Measurements from ENCODE around the gene PIBF1. TPM values are rescaled to one million over a fixed set of nuclear protein-coding genes. Genes with fewer than 3 reads are reported as not detected.
"Not testable (repeated sequence)": the region's sequence is repeated elsewhere in the genome, so short reads cannot be mapped to it uniquely, and the experiment has no call there.

Gene PIBF1
- total RNA-seq, 1 experiment from 2014 or later, result 12.5 TPM

- no peak overlapping the region for H3K4me3 Mint-ChIP-seq (ENCODE audit: low read depth, unreplicated experiment)
- CTCF ChIA-PET, result no interaction called here
- BruUV-seq (replicated peaks), result no TSS peak
- intact Hi-C loops (cut with micrococcal nuclease; ENCODE audit: unreplicated experiment), result no loop called here
- no peaks in the 10 kb centered on the region for H3K36me3 Mint-ChIP-seq (ENCODE audit: insufficient read depth, unreplicated experiment)
- DNase-seq, result no peak
- TF ChIP-seq CTCF (IDR thresholded peaks at IDR 0.05; ENCODE audit: unreplicated experiment), result no peak
- H3K9me3 Mint-ChIP-seq (ENCODE audit: low read depth, unreplicated experiment), result no peaks in the 10 kb centered on the region
- no peaks in the 10 kb centered on the region for H3K4me1 Mint-ChIP-seq (ENCODE audit: low read depth, unreplicated experiment)
- H3K27me3 Mint-ChIP-seq (ENCODE audit: unreplicated experiment), result no peaks in the 10 kb centered on the region
- H3K27ac Mint-ChIP-seq (ENCODE audit: unreplicated experiment), result no peak overlapping the region
Measured at GRCh38 chr13:72889495-72889894, 107.6 kb downstream of the PIBF1 start.

GRCh38 chr13:72890546-72890945 is 108.6 kb downstream of the PIBF1 start:
- H3K27me3 Mint-ChIP-seq (ENCODE audit: unreplicated experiment), result no peaks in the 10 kb centered on the region
- no TSS peak for BruUV-seq (replicated peaks)
- TF ChIP-seq CTCF (IDR thresholded peaks at IDR 0.05; ENCODE audit: unreplicated experiment), result no peak
- H3K4me3 Mint-ChIP-seq (ENCODE audit: low read depth, unreplicated experiment), result no peak overlapping the region
- CTCF ChIA-PET, result no interaction called here
- H3K36me3 Mint-ChIP-seq (ENCODE audit: insufficient read depth, unreplicated experiment), result no peaks in the 10 kb centered on the region
- H3K27ac Mint-ChIP-seq (ENCODE audit: unreplicated experiment), result no peak overlapping the region
- no peaks in the 10 kb centered on the region for H3K4me1 Mint-ChIP-seq (ENCODE audit: low read depth, unreplicated experiment)
- H3K9me3 Mint-ChIP-seq (ENCODE audit: low read depth, unreplicated experiment), result no peaks in the 10 kb centered on the region
- no peak for DNase-seq
- intact Hi-C loops (cut with micrococcal nuclease; ENCODE audit: unreplicated experiment), result no loop called here

- no peak for DNase-seq
- no peaks in the 10 kb centered on the region for H3K4me1 Mint-ChIP-seq (ENCODE audit: low read depth, unreplicated experiment)
- H3K36me3 Mint-ChIP-seq (ENCODE audit: insufficient read depth, unreplicated experiment), result no peaks in the 10 kb centered on the region
- no peaks in the 10 kb centered on the region for H3K27me3 Mint-ChIP-seq (ENCODE audit: unreplicated experiment)
- intact Hi-C loops (cut with micrococcal nuclease; ENCODE audit: unreplicated experiment), result no loop called here
- no peak for TF ChIP-seq CTCF (IDR thresholded peaks at IDR 0.05; ENCODE audit: unreplicated experiment)
- no peaks in the 10 kb centered on the region for H3K9me3 Mint-ChIP-seq (ENCODE audit: low read depth, unreplicated experiment)
- no peak overlapping the region for H3K4me3 Mint-ChIP-seq (ENCODE audit: low read depth, unreplicated experiment)
- CTCF ChIA-PET, result no interaction called here
- no TSS peak for BruUV-seq (replicated peaks)
- no peak overlapping the region for H3K27ac Mint-ChIP-seq (ENCODE audit: unreplicated experiment)
Measured at GRCh38 chr13:72891423-72891822, 109.5 kb downstream of the PIBF1 start.

GRCh38 chr13:72896869-72897268 is 114.9 kb downstream of the PIBF1 start:
- Mint-ChIP-seq H3K27me3 (ENCODE audit: unreplicated experiment) (no peaks in the 10 kb centered on the region), H3K9me3 (ENCODE audit: low read depth, unreplicated experiment) (peaks cover 2% of the 10 kb centered on the region), H3K36me3 (ENCODE audit: insufficient read depth, unreplicated experiment) (no peaks in the 10 kb centered on the region), H3K4me1 (ENCODE audit: low read depth, unreplicated experiment) (no peaks in the 10 kb centered on the region), H3K4me3 (ENCODE audit: low read depth, unreplicated experiment) (no peak overlapping the region), H3K27ac (ENCODE audit: unreplicated experiment) (no peak overlapping the region)
- BruUV-seq (replicated peaks), result no TSS peak
- intact Hi-C loops (cut with micrococcal nuclease; ENCODE audit: unreplicated experiment), result no loop called here
- TF ChIP-seq CTCF (IDR thresholded peaks at IDR 0.05; ENCODE audit: unreplicated experiment), result no peak
- no peak for DNase-seq
- CTCF ChIA-PET, result no interaction called here

- H3K36me3 Mint-ChIP-seq (ENCODE audit: insufficient read depth, unreplicated experiment); H3K4me1 Mint-ChIP-seq (ENCODE audit: low read depth, unreplicated experiment); H3K27me3 Mint-ChIP-seq (ENCODE audit: unreplicated experiment); DNase-seq; H3K9me3 Mint-ChIP-seq (ENCODE audit: low read depth, unreplicated experiment); CTCF ChIA-PET; intact Hi-C loops (cut with micrococcal nuclease; ENCODE audit: unreplicated experiment); BruUV-seq (replicated peaks); H3K27ac Mint-ChIP-seq (ENCODE audit: unreplicated experiment); H3K4me3 Mint-ChIP-seq (ENCODE audit: low read depth, unreplicated experiment): not testable (repeated sequence)
Measured at GRCh38 chr13:72901546-72901945, 119.6 kb downstream of the PIBF1 start.

All from Calu3 (cell line).